Measurements from ENCODE around the gene SAFB. TPM values are rescaled to one million over a fixed set of nuclear protein-coding genes. Genes with fewer than 3 reads are reported as not detected.
A peak's percentile ranks its signal among the peaks of the same experiment; 100 is the strongest.

The SAFB gene
- total and polyA plus RNA-seq, 2 of the 13 experiments (the other 11 are each of a cell fraction or from before 2014, with no cell fraction given): 21.0 to 28.4 TPM

- TF ChIP-seq FOXO4 (CRISPR knock-in tag; conservative IDR thresholded peaks at IDR 0.05) (0 out of 2 replicates have a peak, but pooled peaks have one; percentile 40), SAP130 (CRISPR knock-in tag; IDR thresholded peaks at IDR 0.05; ENCODE audit: low read depth) (peak; percentile 86), PHF8 (CRISPR knock-in tag; IDR thresholded peaks at IDR 0.05) (peak; percentile 96), KAT7 (CRISPR knock-in tag; IDR thresholded peaks at IDR 0.05; ENCODE audit: borderline replicate concordance) (0 out of 2 replicates have a peak, but pooled peaks have one; percentile 48), GABPA (IDR thresholded peaks at IDR 0.05; ENCODE audit: low read depth, low read length) (peak; percentile 44; the same call in 1 of the 2 replicates), GABPA (CRISPR knock-in tag; IDR thresholded peaks at IDR 0.05; ENCODE audit: low read depth) (peak; percentile 83), ZNF10 (CRISPR knock-in tag; IDR thresholded peaks at IDR 0.05; ENCODE audit: borderline replicate concordance, low read depth) (no peak), NRL (CRISPR knock-in tag; IDR thresholded peaks at IDR 0.05; ENCODE audit: borderline replicate concordance) (peak; percentile 87; the same call in 1 of the 2 replicates), ZNF18 (CRISPR knock-in tag; IDR thresholded peaks at IDR 0.05; ENCODE audit: insufficient replicate concordance) (peak; percentile 65), ZNF562 (CRISPR knock-in tag; IDR thresholded peaks at IDR 0.05; ENCODE audit: borderline replicate concordance) (no peak), AGO2 (optimal IDR thresholded peaks at IDR 0.05; ENCODE audit: low read depth, low read length) (peak; percentile 96), PRPF4 (IDR thresholded peaks at IDR 0.05; ENCODE audit: low read depth, low read length, poor library complexity, severe bottlenecking) (no peak), IRF2 (CRISPR knock-in tag; IDR thresholded peaks at IDR 0.05) (peak; percentile 93), TARDBP (CRISPR knock-in tag; IDR thresholded peaks at IDR 0.05) (no peak; the same call in 1 of the 2 replicates), ATF7-NPFF (CRISPR knock-in tag; IDR thresholded peaks at IDR 0.05; ENCODE audit: low read depth) (peak; percentile 98), ZNF580 (CRISPR knock-in tag; IDR thresholded peaks at IDR 0.05; ENCODE audit: borderline replicate concordance, low read depth) (peak; percentile 82; the same call in 1 of the 2 replicates), EHMT2 (IDR thresholded peaks at IDR 0.05; ENCODE audit: borderline replicate concordance, low read depth, low read length) (no peak), ZNF20 (CRISPR knock-in tag; IDR thresholded peaks at IDR 0.05) (0 out of 2 replicates have a peak, but pooled peaks have one; percentile 16), MXI1 (IDR thresholded peaks at IDR 0.05; ENCODE audit: borderline replicate concordance, low read depth, low read length) (peak; percentile 80; the same call in 2 of the 3 replicates), ZNF232 (CRISPR knock-in tag; IDR thresholded peaks at IDR 0.05; ENCODE audit: borderline replicate concordance) (peak; percentile 82), ZNF747 (CRISPR knock-in tag; IDR thresholded peaks at IDR 0.05; ENCODE audit: borderline replicate concordance) (0 out of 2 replicates have a peak, but pooled peaks have one; percentile 61), ZNF616 (CRISPR knock-in tag; IDR thresholded peaks at IDR 0.05; ENCODE audit: low read depth) (peak; percentile 91), ZMAT5 (CRISPR knock-in tag; IDR thresholded peaks at IDR 0.05; ENCODE audit: borderline replicate concordance, low read depth) (no peak)
Observed at GRCh38 chr19:5690125-5690954, 67.5 kb downstream of the SAFB start, which contains the start of gene RPL36 (continued).
